GM18867 (cell line): ENCODE data around the gene PNPLA2.

Source experiments
- ATAC-seq: cut with Tn5 transposase; IDR thresholded peaks from one replicate; pipeline ENCODE4 v1.9.1; 2021; ENCODE audit warnings: mild to moderate bottlenecking, moderate library complexity; ENCODE audit not compliant: unreplicated experiment

PNPLA2 gene

GRCh38 chr11:855796-856195 is 37.1 kb downstream of the PNPLA2 start:
- no peak for ATAC-seq

- no peak for ATAC-seq
Measured at GRCh38 chr11:856397-856796, 37.7 kb downstream of the PNPLA2 start.

GRCh38 chr11:858053-858761 is 39.5 kb downstream of the PNPLA2 start:
- ATAC-seq = no peak

GRCh38 chr11:858762-859339 is 40.1 kb downstream of the PNPLA2 start:
- ATAC-seq = no peak

- no peak for ATAC-seq
Measured at GRCh38 chr11:859394-860131, 40.8 kb downstream of the PNPLA2 start.

GRCh38 chr11:860234-861104 is 41.8 kb downstream of the PNPLA2 start:
- ATAC-seq = no peak

GRCh38 chr11:861105-861479 is 42.4 kb downstream of the PNPLA2 start:
- no peak for ATAC-seq

- no peak for ATAC-seq
Measured at GRCh38 chr11:862081-862661, 43.5 kb downstream of the PNPLA2 start.

GRCh38 chr11:862696-863022 is 43.9 kb downstream of the PNPLA2 start:
- ATAC-seq = no peak

- ATAC-seq = no peak
Measured at GRCh38 chr11:863023-863909, 44.6 kb downstream of the PNPLA2 start.

- no peak for ATAC-seq
Measured at GRCh38 chr11:863910-864827, 45.5 kb downstream of the PNPLA2 start.

- ATAC-seq = no peak
Measured at GRCh38 chr11:864898-865297, 46.2 kb downstream of the PNPLA2 start.

GRCh38 chr11:865462-866430 is 47.0 kb downstream of the PNPLA2 start:
- no peak for ATAC-seq

- no peak for ATAC-seq
Measured at GRCh38 chr11:866481-866880, 47.8 kb downstream of the PNPLA2 start.

GRCh38 chr11:867856-868358 is 49.2 kb downstream of the PNPLA2 start:
- ATAC-seq = no peak

- no peak for ATAC-seq
Measured at GRCh38 chr11:868394-868793, 49.7 kb downstream of the PNPLA2 start.

- no peak for ATAC-seq
Measured at GRCh38 chr11:868802-869201, 50.1 kb downstream of the PNPLA2 start.
